Muscle of leg (tissue), 11 donors: ENCODE data around the gene LTBP1. TPM values are rescaled to one million over a fixed set of nuclear protein-coding genes. Genes with fewer than 3 reads are reported as not detected.
"Not testable (repeated sequence)": the region's sequence is repeated elsewhere in the genome, so short reads cannot be mapped to it uniquely, and the experiment has no call there.

Experiments
- DNase-seq: peaks from one replicate; pipeline ENCODE4 v3.0.0; 2013
- H3K27ac ChIP-seq: one replicate; pipeline ENCODE4 v1.5.1; 2013; ENCODE audit warnings: mild to moderate bottlenecking, low read length, control low read depth
- H3K27me3 ChIP-seq: one replicate; pipeline ENCODE4 v1.6.1; 2013; ENCODE audit warnings: low read length; ENCODE audit not compliant: control insufficient read depth, insufficient read depth
- H3K36me3 ChIP-seq: one replicate; pipeline ENCODE4 v1.6.1; 2013; ENCODE audit warnings: low read length; ENCODE audit not compliant: control insufficient read depth, insufficient read depth
- H3K4me1 ChIP-seq: one replicate; pipeline ENCODE4 v1.6.1; 2013; ENCODE audit warnings: low read length; ENCODE audit not compliant: control insufficient read depth, insufficient read depth
- H3K4me3 ChIP-seq: one replicate; pipeline ENCODE4 v1.5.1; 2013; ENCODE audit warnings: low read length, control low read depth
- H3K9me3 ChIP-seq: replicated peaks from 2 replicates; pipeline ENCODE4 v1.6.1; 2013; ENCODE audit warnings: low read depth, low read length; ENCODE audit not compliant: control insufficient read depth
- WGBS: methylation state at CpG from one replicate; pipeline ENCODE4 v1.1.5; 2013; ENCODE audit warnings: missing lambda C conversion rate; ENCODE audit not compliant: insufficient coverage; 5-methylcytosine and 5-hydroxymethylcytosine counted together
- polyA plus RNA-seq, 8 donors: library from polyadenylated mRNA; unstranded; fragments of 120-200 nt; gene quantifications; one replicate each; pipeline versions ENCODE4 v1.2.1 to v1.2.3, GENCODE V29; 2013; ENCODE audit warnings: inconsistent platforms in 1 of 8, low replicate concordance in 1 of 8; ENCODE audit not compliant: insufficient read length in 8 of 8, insufficient read depth in 1 of 8
- total RNA-seq: library from RNA; stranded (reverse); fragments of 120-200 nt; gene quantifications from one replicate; pipeline ENCODE4 v1.2.4, GENCODE V29; 2013

Gene LTBP1
- total and polyA plus RNA-seq, 9 donors: 37.5 to 87.3 (median 57.9) TPM

- no peak overlapping the region for H3K4me3 ChIP-seq
- peak; percentile 84 for DNase-seq
- no peaks in the 10 kb centered on the region for H3K36me3 ChIP-seq
- H3K27ac ChIP-seq: no peak overlapping the region
- no peaks in the 10 kb centered on the region for H3K9me3 ChIP-seq
- no peaks in the 10 kb centered on the region for H3K27me3 ChIP-seq
- peaks cover 5% of the 10 kb centered on the region for H3K4me1 ChIP-seq
- WGBS: 80% methylated on average over 1 of the region's 8 CpGs
Measured at GRCh38 chr2:33034784-33035183, 88.0 kb downstream of the LTBP1 start.

- Histone ChIP-seq H3K36me3 (no peaks in the 10 kb centered on the region), H3K27ac (no peak overlapping the region), H3K27me3 (no peaks in the 10 kb centered on the region), H3K4me1 (peaks cover 11% of the 10 kb centered on the region), H3K4me3 (no peak overlapping the region), H3K9me3 (no peaks in the 10 kb centered on the region)
- WGBS: 45% methylated on average over 3 of the region's 4 CpGs
- DNase-seq: no peak
Measured at GRCh38 chr2:33038230-33038629, 91.5 kb downstream of the LTBP1 start.

DNA sequence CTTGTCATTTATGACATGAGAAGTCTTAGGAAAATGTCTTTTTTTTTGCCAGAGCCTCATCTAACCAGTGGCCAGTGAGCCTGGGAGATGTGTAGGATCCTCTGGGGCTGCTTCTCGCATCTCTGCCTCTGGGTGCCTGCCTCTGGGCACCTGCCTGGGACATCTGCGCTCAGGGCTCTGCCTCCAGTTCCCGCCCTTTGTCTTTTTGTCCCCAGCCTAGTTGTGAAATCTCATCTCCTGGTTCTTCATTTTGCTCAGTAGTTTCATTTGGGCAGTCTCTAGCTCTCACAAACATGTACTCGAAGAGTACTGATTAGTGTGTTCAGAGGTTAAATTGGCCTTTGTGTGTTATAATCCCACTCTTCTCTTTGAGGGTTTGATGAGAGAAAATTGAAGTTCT is 92.0 kb downstream of the LTBP1 start:
- no peak overlapping the region for H3K27ac ChIP-seq
- WGBS: 96% methylated on average over 3 of the region's 4 CpGs

GRCh38 chr2:33040541-33040940 is 93.8 kb downstream of the LTBP1 start:
- no peaks in the 10 kb centered on the region for H3K27me3 ChIP-seq
- no peaks in the 10 kb centered on the region for H3K36me3 ChIP-seq
- DNase-seq: no peak
- H3K9me3 ChIP-seq: no peaks in the 10 kb centered on the region
- whole genome bisulfite sequencing: 83% methylated on average over 1 of the region's 4 CpGs
- no peak overlapping the region for H3K27ac ChIP-seq
- peaks cover 6% of the 10 kb centered on the region for H3K4me1 ChIP-seq
- H3K4me3 ChIP-seq: no peak overlapping the region

More for the DNA sequence above, 92.0 kb downstream of the LTBP1 start:
- no peaks in the 10 kb centered on the region for H3K9me3 ChIP-seq
- no peaks in the 10 kb centered on the region for H3K27me3 ChIP-seq
- H3K36me3 ChIP-seq: no peaks in the 10 kb centered on the region
- DNase-seq: no peak
- no peak overlapping the region for H3K4me3 ChIP-seq
- H3K4me1 ChIP-seq: peaks cover 9% of the 10 kb centered on the region

- peak; percentile 86 for DNase-seq
- Histone ChIP-seq H3K36me3 (no peaks in the 10 kb centered on the region), H3K4me1 (peaks cover 6% of the 10 kb centered on the region), H3K9me3 (no peaks in the 10 kb centered on the region), H3K27me3 (no peaks in the 10 kb centered on the region), H3K27ac (peak overlapping the region; percentile 29), H3K4me3 (no peak overlapping the region)
- 29% methylated on average over 1 of the region's 1 CpG for WGBS
Measured at GRCh38 chr2:33042265-33042664, 95.5 kb downstream of the LTBP1 start.

GRCh38 chr2:33042819-33043218 is 96.1 kb downstream of the LTBP1 start:
- Histone ChIP-seq H3K36me3 (no peaks in the 10 kb centered on the region), H3K27me3 (no peaks in the 10 kb centered on the region), H3K27ac (peak overlapping the region; percentile 33), H3K9me3 (no peaks in the 10 kb centered on the region), H3K4me3 (no peak overlapping the region), H3K4me1 (peaks cover 6% of the 10 kb centered on the region)
- peak; percentile 48 for DNase-seq
- 24% methylated on average over 2 of the region's 3 CpGs for WGBS

- peaks cover 3% of the 10 kb centered on the region for H3K4me1 ChIP-seq
- H3K27me3 ChIP-seq: no peaks in the 10 kb centered on the region
- no peak overlapping the region for H3K4me3 ChIP-seq
- WGBS: 40% methylated on average over 2 of the region's 2 CpGs
- no peaks in the 10 kb centered on the region for H3K36me3 ChIP-seq
- H3K9me3 ChIP-seq: no peaks in the 10 kb centered on the region
- H3K27ac ChIP-seq: no peak overlapping the region
- peak; percentile 42 for DNase-seq
Measured at GRCh38 chr2:33047939-33048338, 101.2 kb downstream of the LTBP1 start.

DNA sequence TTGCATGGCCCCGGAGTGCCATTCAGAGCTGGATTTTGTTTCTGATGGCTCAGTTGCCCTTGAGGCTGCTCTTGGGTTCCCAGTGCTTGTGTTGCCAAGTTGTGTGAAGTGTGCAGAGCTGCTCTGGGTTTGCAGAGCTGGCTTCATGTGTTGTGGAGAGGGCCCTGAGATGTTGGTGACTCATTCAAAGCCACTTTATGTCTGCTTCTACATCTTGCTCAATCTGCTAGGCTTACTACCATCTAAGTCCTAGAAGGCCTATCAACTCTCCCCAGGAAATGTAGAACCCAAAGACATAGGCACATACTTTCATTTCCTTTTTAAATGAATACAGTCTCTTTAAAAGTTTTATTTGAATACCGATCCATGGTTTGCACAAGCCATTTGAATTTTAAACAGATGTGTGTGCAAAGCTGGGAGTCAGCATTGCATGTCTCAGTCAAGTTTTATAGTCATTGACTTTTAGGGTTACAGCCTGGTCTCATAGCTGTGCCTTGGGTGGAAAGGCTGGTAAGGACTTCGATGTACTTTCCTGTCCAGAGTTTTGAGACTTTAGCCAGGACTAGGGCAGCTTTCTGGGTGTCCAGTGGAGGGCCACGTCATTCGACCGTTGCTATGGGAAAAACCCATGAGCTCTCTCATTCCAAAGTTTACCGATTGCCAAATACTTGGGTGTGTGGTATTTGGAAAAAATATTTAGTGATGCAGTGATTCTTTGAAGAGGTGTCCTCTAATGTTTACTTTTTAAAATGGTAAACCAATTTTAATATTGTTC is 105.0 kb downstream of the LTBP1 start:
- H3K27me3 ChIP-seq: no peaks in the 10 kb centered on the region
- H3K4me1 ChIP-seq: peaks cover 3% of the 10 kb centered on the region
- peak; percentile 76 for DNase-seq
- no peaks in the 10 kb centered on the region for H3K36me3 ChIP-seq
- H3K27ac ChIP-seq: no peak overlapping the region
- H3K9me3 ChIP-seq: no peaks in the 10 kb centered on the region
- 57% methylated on average over 3 of the region's 7 CpGs for WGBS
- no peak overlapping the region for H3K4me3 ChIP-seq

DNA sequence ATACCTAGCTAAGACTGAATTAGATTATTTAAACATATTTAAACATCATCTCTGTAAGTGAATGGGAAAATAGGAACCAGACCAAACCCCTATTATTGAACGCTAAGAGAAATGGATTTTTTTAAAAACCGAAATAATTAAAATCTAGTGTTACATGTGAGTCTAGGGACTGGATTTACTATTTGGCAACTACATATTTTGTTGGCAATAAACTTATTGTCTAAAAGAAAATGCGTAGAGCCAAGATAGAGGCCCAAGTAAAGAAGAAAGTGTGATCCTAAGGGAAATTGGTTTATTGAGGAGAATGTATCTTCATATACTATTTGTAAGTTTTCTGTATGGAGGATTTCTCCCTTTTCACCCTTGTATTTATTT is 105.6 kb downstream of the LTBP1 start:
- DNase-seq: peak; percentile 60
- no peak overlapping the region for H3K27ac ChIP-seq
- no CpG with 5 or more reads among the region's 3 CpGs for WGBS

GRCh38 chr2:33052795-33053194 is 106.0 kb downstream of the LTBP1 start:
- not testable (repeated sequence) for H3K4me1 ChIP-seq, H3K27me3 ChIP-seq, H3K9me3 ChIP-seq, DNase-seq, H3K36me3 ChIP-seq, H3K4me3 ChIP-seq, H3K27ac ChIP-seq
- WGBS: 72% methylated on average over 6 of the region's 11 CpGs

More for the DNA sequence above, 105.6 kb downstream of the LTBP1 start:
- Histone ChIP-seq H3K36me3 (no peaks in the 10 kb centered on the region), H3K9me3 (no peaks in the 10 kb centered on the region), H3K4me3 (no peak overlapping the region), H3K4me1 (peaks cover 3% of the 10 kb centered on the region), H3K27me3 (no peaks in the 10 kb centered on the region)
